Liver (tissue), 3 donors: ENCODE measurements around the gene C1QTNF3.

ENCODE experiments used
- FOXA1 ChIP-seq: IDR thresholded peaks from 2 replicates; pipeline ENCODE4 v1.6.1; 2016; ENCODE audit warnings: antibody characterized with exemption
- GABPA ChIP-seq, 2 donors: IDR thresholded peaks in 1 of 2; conservative IDR thresholded peaks in 1 of 2; 2 replicates each; pipeline ENCODE4 v1.6.1; 2016; ENCODE audit warnings: antibody characterized with exemption in 2 of 2, mild to moderate bottlenecking in 1 of 2, moderate library complexity in 1 of 2
- RAD21 ChIP-seq, 2 donors: IDR thresholded peaks; 2 replicates each; pipeline ENCODE4 v1.6.1; 2016; ENCODE audit warnings: antibody characterized with exemption in 2 of 2, mild to moderate bottlenecking in 2 of 2
- SP1 ChIP-seq: IDR thresholded peaks from 2 replicates; pipeline ENCODE4 v1.6.1; 2018; ENCODE audit warnings: antibody characterized with exemption, mild to moderate bottlenecking
- TAF1 ChIP-seq: conservative IDR thresholded peaks from 2 replicates; pipeline ENCODE4 v1.6.1; 2016; ENCODE audit warnings: antibody characterized with exemption, mild to moderate bottlenecking
- TF ChIP-seq, protein P1 (sequence below): IDR thresholded peaks from 2 replicates; pipeline ENCODE4 v1.6.1; 2016; ENCODE audit warnings: antibody characterized with exemption
- TF ChIP-seq, protein P2 (sequence below): IDR thresholded peaks from 2 replicates; pipeline ENCODE4 v1.6.1; 2016; ENCODE audit warnings: antibody characterized with exemption
- TF ChIP-seq, protein P3 (sequence below): fragments of 150-350 bp; IDR thresholded peaks from 2 replicates; pipeline ENCODE4 v1.5.1; 2017; ENCODE audit warnings: improper control_type of control experiment, low read depth, low read length; ENCODE audit not compliant: missing input control
- TF ChIP-seq, protein P4 (sequence below): IDR thresholded peaks from 2 replicates; pipeline ENCODE4 v1.6.1; 2016; ENCODE audit warnings: antibody characterized with exemption, mild to moderate bottlenecking
- donor health status: healthy.
- donor health status: healthy.

DNA sequence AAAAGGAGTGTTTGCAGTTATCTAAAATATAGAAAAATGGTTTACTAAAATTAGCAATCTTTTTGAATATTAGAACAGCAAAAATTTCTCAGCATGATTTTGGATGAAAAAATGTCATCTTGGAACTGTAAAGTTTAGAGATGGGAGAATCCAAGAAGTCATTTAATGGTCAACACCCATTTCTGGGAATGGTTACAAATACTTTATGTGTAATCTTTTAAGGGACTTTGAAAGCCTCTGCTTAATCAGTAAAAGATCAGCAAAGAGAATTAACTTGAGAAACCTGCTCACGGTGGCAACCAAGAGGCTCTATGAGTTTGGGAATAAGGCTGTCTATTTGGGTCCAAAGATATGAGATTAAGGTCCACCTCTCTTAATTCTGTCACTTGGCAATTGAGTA lies 13.0 kb downstream of the C1QTNF3 start:
- TF ChIP-seq, protein P1, sequence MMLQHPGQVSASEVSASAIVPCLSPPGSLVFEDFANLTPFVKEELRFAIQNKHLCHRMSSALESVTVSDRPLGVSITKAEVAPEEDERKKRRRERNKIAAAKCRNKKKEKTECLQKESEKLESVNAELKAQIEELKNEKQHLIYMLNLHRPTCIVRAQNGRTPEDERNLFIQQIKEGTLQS, result no peak
- TF ChIP-seq, protein P2, sequence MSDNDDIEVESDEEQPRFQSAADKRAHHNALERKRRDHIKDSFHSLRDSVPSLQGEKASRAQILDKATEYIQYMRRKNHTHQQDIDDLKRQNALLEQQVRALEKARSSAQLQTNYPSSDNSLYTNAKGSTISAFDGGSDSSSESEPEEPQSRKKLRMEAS, result no peak
- TF ChIP-seq, protein P3, sequence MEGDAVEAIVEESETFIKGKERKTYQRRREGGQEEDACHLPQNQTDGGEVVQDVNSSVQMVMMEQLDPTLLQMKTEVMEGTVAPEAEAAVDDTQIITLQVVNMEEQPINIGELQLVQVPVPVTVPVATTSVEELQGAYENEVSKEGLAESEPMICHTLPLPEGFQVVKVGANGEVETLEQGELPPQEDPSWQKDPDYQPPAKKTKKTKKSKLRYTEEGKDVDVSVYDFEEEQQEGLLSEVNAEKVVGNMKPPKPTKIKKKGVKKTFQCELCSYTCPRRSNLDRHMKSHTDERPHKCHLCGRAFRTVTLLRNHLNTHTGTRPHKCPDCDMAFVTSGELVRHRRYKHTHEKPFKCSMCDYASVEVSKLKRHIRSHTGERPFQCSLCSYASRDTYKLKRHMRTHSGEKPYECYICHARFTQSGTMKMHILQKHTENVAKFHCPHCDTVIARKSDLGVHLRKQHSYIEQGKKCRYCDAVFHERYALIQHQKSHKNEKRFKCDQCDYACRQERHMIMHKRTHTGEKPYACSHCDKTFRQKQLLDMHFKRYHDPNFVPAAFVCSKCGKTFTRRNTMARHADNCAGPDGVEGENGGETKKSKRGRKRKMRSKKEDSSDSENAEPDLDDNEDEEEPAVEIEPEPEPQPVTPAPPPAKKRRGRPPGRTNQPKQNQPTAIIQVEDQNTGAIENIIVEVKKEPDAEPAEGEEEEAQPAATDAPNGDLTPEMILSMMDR, result no peak
- TF ChIP-seq, protein P4, sequence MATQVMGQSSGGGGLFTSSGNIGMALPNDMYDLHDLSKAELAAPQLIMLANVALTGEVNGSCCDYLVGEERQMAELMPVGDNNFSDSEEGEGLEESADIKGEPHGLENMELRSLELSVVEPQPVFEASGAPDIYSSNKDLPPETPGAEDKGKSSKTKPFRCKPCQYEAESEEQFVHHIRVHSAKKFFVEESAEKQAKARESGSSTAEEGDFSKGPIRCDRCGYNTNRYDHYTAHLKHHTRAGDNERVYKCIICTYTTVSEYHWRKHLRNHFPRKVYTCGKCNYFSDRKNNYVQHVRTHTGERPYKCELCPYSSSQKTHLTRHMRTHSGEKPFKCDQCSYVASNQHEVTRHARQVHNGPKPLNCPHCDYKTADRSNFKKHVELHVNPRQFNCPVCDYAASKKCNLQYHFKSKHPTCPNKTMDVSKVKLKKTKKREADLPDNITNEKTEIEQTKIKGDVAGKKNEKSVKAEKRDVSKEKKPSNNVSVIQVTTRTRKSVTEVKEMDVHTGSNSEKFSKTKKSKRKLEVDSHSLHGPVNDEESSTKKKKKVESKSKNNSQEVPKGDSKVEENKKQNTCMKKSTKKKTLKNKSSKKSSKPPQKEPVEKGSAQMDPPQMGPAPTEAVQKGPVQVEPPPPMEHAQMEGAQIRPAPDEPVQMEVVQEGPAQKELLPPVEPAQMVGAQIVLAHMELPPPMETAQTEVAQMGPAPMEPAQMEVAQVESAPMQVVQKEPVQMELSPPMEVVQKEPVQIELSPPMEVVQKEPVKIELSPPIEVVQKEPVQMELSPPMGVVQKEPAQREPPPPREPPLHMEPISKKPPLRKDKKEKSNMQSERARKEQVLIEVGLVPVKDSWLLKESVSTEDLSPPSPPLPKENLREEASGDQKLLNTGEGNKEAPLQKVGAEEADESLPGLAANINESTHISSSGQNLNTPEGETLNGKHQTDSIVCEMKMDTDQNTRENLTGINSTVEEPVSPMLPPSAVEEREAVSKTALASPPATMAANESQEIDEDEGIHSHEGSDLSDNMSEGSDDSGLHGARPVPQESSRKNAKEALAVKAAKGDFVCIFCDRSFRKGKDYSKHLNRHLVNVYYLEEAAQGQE, result no peak
- no peak for TF ChIP-seq FOXA1
- TF ChIP-seq GABPA (IDR thresholded peaks at IDR 0.05 in 1 of 2, conservative IDR thresholded peaks at IDR 0.05 in 1 of 2), result no peak
- no peak for TF ChIP-seq SP1
- TF ChIP-seq TAF1, result no peak
- no peak for TF ChIP-seq RAD21 (IDR thresholded peaks at IDR 0.05)
